Endothelial cell of umbilical vein (primary cell): ENCODE data around the gene TMEM233. TPM values are rescaled to one million over a fixed set of nuclear protein-coding genes. Genes with fewer than 3 reads are reported as not detected.

ENCODE experiments used
- BruUV-seq: library from RNA; stranded (reverse); fragments of 400-500 nt; replicated peaks from 2 replicates; lab custom pipeline; 2021; lab: Mats Ljungman, UMichigan
- CTCF ChIA-PET: fragments of 300-600, 350-600 bp; sonication (Branson Sonifier 250); formaldehyde crosslinking; loops from one replicate; lab custom pipeline; 2021; ENCODE audit warnings: antibody characterized with exemption, inconsistent platforms; lab: Charles Lee
- POLR2A ChIA-PET: fragments of 300-600, 350-600 bp; sonication (Branson Sonifier 250); formaldehyde crosslinking; loops from one replicate; lab custom pipeline; 2021; ENCODE audit warnings: antibody characterized with exemption, inconsistent platforms; lab: Charles Lee
- DNase-seq: peaks from one replicate; pipeline ENCODE4 v3.0.0-alpha.2; 2011; ENCODE audit warnings: low read depth, low spot score
- FAIRE-seq: peaks from 2 replicates; lab custom pipeline; 2011; peaks lifted over from hg19 to GRCh38; lab: Jason Lieb, UNC
- H2AFZ ChIP-seq: 2 replicates; pipeline ENCODE4 v1.6.0; 2012; ENCODE audit warnings: low read depth, low read length, control low read depth, inconsistent platforms
- H3K27ac ChIP-seq: 2 replicates; pipeline ENCODE4 v1.5.1; 2011; ENCODE audit warnings: low read depth, mild to moderate bottlenecking, control low read depth, low read length, moderate library complexity; ENCODE audit not compliant: insufficient read depth
- H3K27me3 ChIP-seq, 2 experiments: 2 replicates each; pipeline versions ENCODE4 v1.6.0 to v1.6.1; 2011; ENCODE audit warnings: low read length in 2 of 2, mixed read lengths in 1 of 2; ENCODE audit not compliant: control insufficient read depth in 2 of 2, insufficient read depth in 2 of 2
- H3K36me3 ChIP-seq, 2 experiments: 2 replicates in 1 of 2; 3 replicates in 1 of 2; pipeline ENCODE4 v1.5.1; 2011; ENCODE audit warnings: low read length in 2 of 2, mild to moderate bottlenecking in 1 of 2, moderate library complexity in 1 of 2; ENCODE audit not compliant: control insufficient read depth in 2 of 2, insufficient read depth in 2 of 2; ENCODE audit errors: extremely low read depth in 1 of 2
- H3K4me1 ChIP-seq: 3 replicates; pipeline ENCODE4 v1.5.1; 2011; ENCODE audit warnings: mild to moderate bottlenecking, low read length; ENCODE audit not compliant: control insufficient read depth, insufficient read depth; ENCODE audit errors: extremely low read depth
- H3K4me2 ChIP-seq: 2 replicates; pipeline ENCODE4 v1.6.1; 2011; ENCODE audit warnings: low read length, control low read depth, mixed read lengths; ENCODE audit not compliant: insufficient read depth
- H3K4me3 ChIP-seq, 3 experiments: fragments of 200-600 bp in 1 of 3; sonication (generic), shearing (Covaris generic) in 1 of 3; replicated peaks in 1 of 3; 2 replicates each; pipeline ENCODE4 v1.5.1; 2011 to 2016; ENCODE audit warnings: control low read depth in 3 of 3, low read length in 3 of 3, mild to moderate bottlenecking in 2 of 3, inconsistent platforms in 1 of 3, low read depth in 1 of 3, moderate library complexity in 1 of 3; ENCODE audit not compliant: insufficient read depth in 1 of 3
- H3K79me2 ChIP-seq: 2 replicates; pipeline ENCODE4 v1.6.0; 2012; ENCODE audit warnings: low read length, inconsistent platforms; ENCODE audit not compliant: control insufficient read depth, insufficient read depth
- H3K9ac ChIP-seq: replicated peaks from 2 replicates; pipeline ENCODE3; 2011; ENCODE audit warnings: low read length, control low read depth; ENCODE audit not compliant: insufficient read depth; ENCODE audit errors: extremely low read depth
- H3K9me1 ChIP-seq: replicated peaks from 3 replicates; pipeline ENCODE4 v1.6.0; 2011; ENCODE audit warnings: mild to moderate bottlenecking, low read length; ENCODE audit not compliant: control insufficient read depth, insufficient read depth; ENCODE audit errors: extremely low read depth
- H3K9me3 ChIP-seq: replicated peaks from 2 replicates; pipeline ENCODE4 v1.5.1; 2012; ENCODE audit warnings: low read length, inconsistent platforms; ENCODE audit not compliant: control insufficient read depth, insufficient read depth
- H4K20me1 ChIP-seq: replicated peaks from 2 replicates; pipeline ENCODE3; 2011; ENCODE audit warnings: mild to moderate bottlenecking, low read length; ENCODE audit not compliant: control insufficient read depth, insufficient read depth; ENCODE audit errors: extremely low read depth
- EZH2 ChIP-seq: IDR thresholded peaks from 2 replicates; pipeline ENCODE4 v1.6.1; 2012; ENCODE audit warnings: borderline replicate concordance, low read depth, mild to moderate bottlenecking, moderate library complexity, low read length, inconsistent platforms; ENCODE audit not compliant: severe bottlenecking
- FOS ChIP-seq: IDR thresholded peaks from 2 replicates; pipeline ENCODE4 v1.6.1; 2011; ENCODE audit warnings: mild to moderate bottlenecking, low read length, moderate library complexity, borderline replicate concordance; ENCODE audit not compliant: insufficient read depth
- GATA2 ChIP-seq: IDR thresholded peaks from 2 replicates; pipeline ENCODE4 v1.7.0; 2011; ENCODE audit warnings: low read depth, mild to moderate bottlenecking, moderate library complexity, mixed read lengths, low read length; ENCODE audit not compliant: insufficient read length, insufficient read depth
- JUN ChIP-seq: IDR thresholded peaks from 2 replicates; pipeline ENCODE4 v1.6.1; 2011; ENCODE audit warnings: borderline replicate concordance, low read depth; ENCODE audit not compliant: insufficient read length, insufficient read depth
- MYC ChIP-seq: IDR thresholded peaks from one replicate; pipeline ENCODE4 v1.6.1; 2011; ENCODE audit warnings: mild to moderate bottlenecking, low read depth, low read length
- POLR2A ChIP-seq: IDR thresholded peaks from 2 replicates; pipeline ENCODE4 v1.6.1; 2012; ENCODE audit warnings: low read depth, mild to moderate bottlenecking, control low read depth, low read length
- dilution Hi-C: fragments of 300-500 bp; cut with MboI; formaldehyde crosslinking; loops from one replicate; pipeline ENCODE4 v1.15.0; 2019; ENCODE audit warnings: low sequenced_read_pairs; ENCODE audit not compliant: extremely low pct_ligation_motif_present
- intact Hi-C: fragments of 100-400 bp; cut with micrococcal nuclease; formaldehyde crosslinking; loops from one replicate; pipeline ENCODE4 v1.10.0; 2022
- polyA plus RNA-seq, 4 experiments: library from polyadenylated mRNA; depleted of rRNA in 3 of 4; stranded (reverse) in 3 of 4; unstranded in 1 of 4; fragments of >200 nt; gene quantifications; 2 replicates each; pipeline versions ENCODE4 v1.2.1 to v1.2.3, GENCODE V29; 2011 to 2012; ENCODE audit warnings: missing spikeins in 1 of 4
- total RNA-seq: library from RNA; stranded (reverse); gene quantifications from 2 replicates; pipeline ENCODE4 v1.2.3, GENCODE V29; 2021
- TF ChIP-seq, protein P1 (sequence below): IDR thresholded peaks from 2 replicates; pipeline ENCODE4 v1.6.1; 2011; ENCODE audit not compliant: insufficient read depth, insufficient read length

TMEM233 gene
- total and polyA plus RNA-seq, 2 donors (not counting 3 experiments of a cell fraction or from before 2014, with no cell fraction given): 0.01 TPM; not detected in 1

GRCh38 chr12:119576915-119577314, 16.7 kb upstream of the TMEM233 start:
- POLR2A ChIA-PET: no interaction called here
- no peak overlapping the region for H3K4me2 ChIP-seq
- BruUV-seq: no TSS peak
- H3K4me3 ChIP-seq: no peak overlapping the region
- CTCF ChIA-PET: interaction anchor here (2.1 kb wide), 1 partner anchor 32 kb away, joined by 7 read pairs; no protein-coding TSS in a partner anchor
- H3K9ac ChIP-seq: no peak overlapping the region
- DNase-seq (no peak), FAIRE-seq (no peak)
- no peaks in the 10 kb centered on the region for H3K36me3 ChIP-seq
- no peaks in the 10 kb centered on the region for H3K9me1 ChIP-seq
- H4K20me1 ChIP-seq: no peaks in the 10 kb centered on the region
- no peak overlapping the region for H2AFZ ChIP-seq
- dilution Hi-C loops (no loop called here), intact Hi-C loops (no loop called here)
- H3K27me3 ChIP-seq: no peaks in the 10 kb centered on the region
- no peaks in the 10 kb centered on the region for H3K9me3 ChIP-seq
- no peaks in the 10 kb centered on the region for H3K4me1 ChIP-seq
- no peak overlapping the region for H3K27ac ChIP-seq
- no peaks in the 10 kb centered on the region for H3K79me2 ChIP-seq
- no peak for TF ChIP-seq GATA2
- TF ChIP-seq MYC: no peak
- no peak for TF ChIP-seq FOS

GRCh38 chr12:119578112-119578511, 15.5 kb upstream of the TMEM233 start:
- Histone ChIP-seq H3K9ac (no peak overlapping the region), H4K20me1 (no peaks in the 10 kb centered on the region), H3K9me1 (no peaks in the 10 kb centered on the region), H3K9me3 (no peaks in the 10 kb centered on the region), H3K27ac (no peak overlapping the region), H3K4me1 (no peaks in the 10 kb centered on the region), H3K79me2 (no peaks in the 10 kb centered on the region), H3K36me3 (no peaks in the 10 kb centered on the region), H3K27me3 (no peaks in the 10 kb centered on the region), H2AFZ (no peak overlapping the region), H3K4me3 (no peak overlapping the region), H3K4me2 (no peak overlapping the region)
- TF ChIP-seq JUN (no peak), GATA2 (no peak), FOS (no peak), EZH2 (no peak), POLR2A (no peak)
- TF ChIP-seq, protein P1, sequence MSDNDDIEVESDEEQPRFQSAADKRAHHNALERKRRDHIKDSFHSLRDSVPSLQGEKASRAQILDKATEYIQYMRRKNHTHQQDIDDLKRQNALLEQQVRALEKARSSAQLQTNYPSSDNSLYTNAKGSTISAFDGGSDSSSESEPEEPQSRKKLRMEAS: no peak
- FAIRE-seq: no peak
- intact Hi-C loops (no loop called here), dilution Hi-C loops (no loop called here)
- no peak for DNase-seq
- POLR2A ChIA-PET: no interaction called here
- CTCF ChIA-PET: interaction anchor here (0.6 to 1.4 kb wide), 6 partner anchors 9 to 71 kb away, joined by 3 to 5 read pairs (median 4); no protein-coding TSS in a partner anchor
- BruUV-seq: no TSS peak
